Activated CD8-positive, alpha-beta T cell treated with anti-CD3 and anti-CD28 coated beads for 36 hours (primary cell): ENCODE results near the gene TTLL12. TPM values are rescaled to one million over a fixed set of nuclear protein-coding genes. Genes with fewer than 3 reads are reported as not detected.

Experiments used
- ATAC-seq: fragments of 200-7000 bp; cut with Tn5 transposase; one replicate; pipeline ENCODE4 v1.10.0; 2021; ENCODE audit warnings: mild to moderate bottlenecking, moderate library complexity
- CTCF ChIA-PET: fragments of 350-600 bp; sonication (Branson Sonifier 250); formaldehyde crosslinking; loops from one replicate; lab custom pipeline; 2021; ENCODE audit warnings: antibody characterized with exemption; lab: Charles Lee
- POLR2A ChIA-PET: fragments of 350-600 bp; sonication (Branson Sonifier 250); formaldehyde crosslinking; loops from one replicate; lab custom pipeline; 2021; ENCODE audit warnings: antibody characterized with exemption; lab: Charles Lee
- DNase-seq: peaks from one replicate; pipeline ENCODE4 v3.0.0-alpha.2; 2020
- H3K27ac Mint-ChIP-seq: one replicate; pipeline ENCODE4 v1.8.0; 2021; ENCODE audit warnings: mild to moderate bottlenecking, mixed read lengths
- H3K27me3 Mint-ChIP-seq: one replicate; pipeline ENCODE4 v1.8.0; 2021; ENCODE audit warnings: mixed read lengths
- H3K36me3 Mint-ChIP-seq: one replicate; pipeline ENCODE4 v1.8.0; 2021; ENCODE audit warnings: low read depth, mixed read lengths
- H3K4me1 Mint-ChIP-seq: one replicate; pipeline ENCODE4 v1.8.0; 2021; ENCODE audit warnings: low read depth, mixed read lengths
- H3K4me3 Mint-ChIP-seq: one replicate; pipeline ENCODE4 v1.8.0; 2021; ENCODE audit warnings: mild to moderate bottlenecking, moderate library complexity, mixed read lengths
- H3K9me3 Mint-ChIP-seq: one replicate; pipeline ENCODE4 v1.8.0; 2021; ENCODE audit warnings: mixed read lengths
- intact Hi-C: fragments of 100-400 bp; cut with micrococcal nuclease; formaldehyde crosslinking; loops from one replicate; pipeline ENCODE4 v1.10.0; 2022
- total RNA-seq, 2 experiments: library from RNA; stranded (reverse); gene quantifications; one replicate each; pipeline ENCODE4 v1.2.3, GENCODE V29; 2021
- TF ChIP-seq, protein P1 (sequence below): fragments of 200-600 bp; IDR thresholded peaks from one replicate; pipeline ENCODE4 v1.8.0; 2022; ENCODE audit warnings: antibody characterized with exemption, mild to moderate bottlenecking

Gene TTLL12
- total RNA-seq, 2 experiments from 2014 or later = 83.5 to 86.0 TPM

DNA sequence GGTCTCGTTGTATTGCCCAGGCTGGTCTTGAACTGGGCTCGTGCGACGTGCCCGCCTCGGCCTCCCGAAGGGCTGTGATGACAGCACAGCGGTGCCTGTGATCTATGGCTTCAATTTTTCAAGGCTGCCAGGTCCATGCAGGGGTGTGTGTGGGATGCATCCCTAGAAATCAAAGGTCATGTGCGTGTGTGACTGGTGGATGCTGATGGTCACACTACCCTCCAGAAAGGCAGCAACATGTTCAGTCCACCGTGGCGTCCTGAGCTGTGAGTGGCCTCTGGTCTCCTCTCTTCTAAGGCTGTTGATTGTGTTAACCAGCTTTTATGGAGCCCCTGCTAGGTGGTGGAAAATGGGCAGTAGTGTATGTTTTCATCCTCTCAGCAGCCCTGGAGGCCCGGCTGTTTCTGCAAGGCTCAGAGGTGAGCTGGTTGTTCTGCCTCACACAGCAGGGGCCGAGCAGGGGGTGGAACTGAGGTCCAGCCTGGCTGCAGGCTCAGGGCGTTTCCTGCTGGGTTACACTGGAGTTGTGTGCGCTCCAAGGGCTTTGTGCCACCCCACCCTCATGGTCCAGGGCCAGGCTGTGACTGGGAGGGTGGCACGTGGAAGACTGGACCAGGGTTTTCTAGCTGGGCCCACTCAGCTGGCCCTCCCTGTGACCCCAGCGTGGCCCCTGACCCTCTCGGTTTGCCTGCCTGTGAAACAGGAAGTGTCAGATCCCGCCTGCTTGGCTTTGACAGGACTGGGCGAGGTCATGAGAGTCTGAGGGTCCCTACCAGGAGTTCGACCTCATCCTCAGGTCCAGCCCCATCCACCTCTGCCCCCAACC, 68.7 kb downstream of the TTLL12 start:
- intact Hi-C loops = no loop called here
- Mint-ChIP-seq H3K4me3 (no peak overlapping the region), H3K4me1 (peaks cover 6% of the 10 kb centered on the region), H3K27me3 (no peaks in the 10 kb centered on the region), H3K36me3 (no peaks in the 10 kb centered on the region), H3K27ac (no peak overlapping the region), H3K9me3 (no peaks in the 10 kb centered on the region)
- POLR2A ChIA-PET = no interaction called here
- CTCF ChIA-PET = no interaction called here
- TF ChIP-seq, protein P1, sequence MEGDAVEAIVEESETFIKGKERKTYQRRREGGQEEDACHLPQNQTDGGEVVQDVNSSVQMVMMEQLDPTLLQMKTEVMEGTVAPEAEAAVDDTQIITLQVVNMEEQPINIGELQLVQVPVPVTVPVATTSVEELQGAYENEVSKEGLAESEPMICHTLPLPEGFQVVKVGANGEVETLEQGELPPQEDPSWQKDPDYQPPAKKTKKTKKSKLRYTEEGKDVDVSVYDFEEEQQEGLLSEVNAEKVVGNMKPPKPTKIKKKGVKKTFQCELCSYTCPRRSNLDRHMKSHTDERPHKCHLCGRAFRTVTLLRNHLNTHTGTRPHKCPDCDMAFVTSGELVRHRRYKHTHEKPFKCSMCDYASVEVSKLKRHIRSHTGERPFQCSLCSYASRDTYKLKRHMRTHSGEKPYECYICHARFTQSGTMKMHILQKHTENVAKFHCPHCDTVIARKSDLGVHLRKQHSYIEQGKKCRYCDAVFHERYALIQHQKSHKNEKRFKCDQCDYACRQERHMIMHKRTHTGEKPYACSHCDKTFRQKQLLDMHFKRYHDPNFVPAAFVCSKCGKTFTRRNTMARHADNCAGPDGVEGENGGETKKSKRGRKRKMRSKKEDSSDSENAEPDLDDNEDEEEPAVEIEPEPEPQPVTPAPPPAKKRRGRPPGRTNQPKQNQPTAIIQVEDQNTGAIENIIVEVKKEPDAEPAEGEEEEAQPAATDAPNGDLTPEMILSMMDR = no peak
- DNase-seq (no peak), ATAC-seq (no peak)

DNA sequence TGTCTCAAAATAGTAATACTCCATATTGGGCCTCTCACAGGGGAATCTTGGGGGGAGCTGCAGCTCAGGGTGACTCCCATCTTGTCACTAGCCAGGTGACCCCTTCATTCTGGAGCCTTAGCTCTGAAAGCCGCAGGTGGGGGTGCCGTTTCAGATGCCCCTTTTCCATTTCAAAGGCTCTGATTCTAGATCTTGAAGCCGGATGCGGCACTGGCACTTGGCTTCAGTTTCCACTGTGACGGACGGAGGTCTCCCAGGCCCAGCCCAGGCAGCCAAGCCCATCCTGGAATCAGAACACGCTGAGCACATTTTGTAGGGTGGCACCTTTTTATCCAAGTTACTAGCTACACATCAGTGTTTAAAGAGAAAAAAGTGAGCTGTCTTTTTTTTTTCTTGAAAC, 70.0 kb downstream of the TTLL12 start:
- Mint-ChIP-seq H3K36me3 (no peaks in the 10 kb centered on the region), H3K27ac (no peak overlapping the region), H3K4me1 (peaks cover 6% of the 10 kb centered on the region), H3K4me3 (no peak overlapping the region), H3K27me3 (no peaks in the 10 kb centered on the region), H3K9me3 (no peaks in the 10 kb centered on the region)
- intact Hi-C loops = no loop called here
- no peak for ATAC-seq
- no peak for DNase-seq
- CTCF ChIA-PET = no interaction called here
- TF ChIP-seq, protein P1 = no peak
- POLR2A ChIA-PET = no interaction called here

Other genes with a start within 250 kb of the TTLL12 start
- 10 to 100 TPM; 33.5 to 35.7 TPM for gene PACSIN2, start 172.0 kb downstream of the TTLL12 start, total RNA-seq
- gene TTLL1, start 97.7 kb downstream of the TTLL12 start, total RNA-seq = 1 to 10 TPM; 4.2 to 6.0 TPM
- gene BIK, start 76.4 kb downstream of the TTLL12 start, total RNA-seq = 1 to 10 TPM; 2.5 to 3.3 TPM
- 10 to 100 TPM; 14.8 to 15.0 TPM for gene MCAT, start 43.7 kb downstream of the TTLL12 start, total RNA-seq
- gene TSPO, start 35.6 kb downstream of the TTLL12 start, total RNA-seq = 100 to 1,000 TPM in 1 of 2 experiments, 10 to 100 TPM in 1; 94.8 to 103 TPM
- gene SCUBE1, start 156.2 kb upstream of the TTLL12 start, total RNA-seq = under 1 TPM in 1 of 2 experiments, not detected in 1; 0.07 TPM
- not detected for gene MPPED1, start 224.9 kb upstream of the TTLL12 start, total RNA-seq